PC-9 (cell line): ENCODE results near the gene INKA1. TPM values are rescaled to one million over a fixed set of nuclear protein-coding genes. Genes with fewer than 3 reads are reported as not detected.

Source experiments
- BruUV-seq: library from RNA; stranded (reverse); fragments of 400-500 nt; replicated peaks from 2 replicates; lab custom pipeline; 2021; lab: Mats Ljungman, UMichigan
- CTCF ChIA-PET: fragments of 300-600 bp; sonication (Branson Sonifier 250); formaldehyde crosslinking; loops from one replicate; lab custom pipeline; 2022; ENCODE audit warnings: antibody characterized with exemption; lab: Charles Lee
- POLR2A ChIA-PET: fragments of 300-600 bp; sonication (Branson Sonifier 250); formaldehyde crosslinking; loops from one replicate; lab custom pipeline; 2022; ENCODE audit warnings: antibody characterized with exemption; ENCODE audit not compliant: unreplicated experiment; lab: Charles Lee
- DNase-seq, 2 experiments: peaks; one replicate each; pipeline versions ENCODE4 v3.0.0 to v3.0.0-alpha.2; 2015 to 2022; ENCODE audit warnings: mixed read lengths in 1 of 2
- H2AFZ ChIP-seq: fragments of 200-600 bp; sonication (generic); 2 replicates; pipeline ENCODE4 v1.8.1; 2017; ENCODE audit warnings: antibody characterized with exemption
- H3F3A ChIP-seq: fragments of 200-600 bp; sonication (generic); 2 replicates; pipeline ENCODE4 v1.8.1; 2017; ENCODE audit warnings: antibody characterized with exemption, mild to moderate bottlenecking, low read depth; ENCODE audit not compliant: insufficient read depth
- H3K27ac ChIP-seq: fragments of 200-600 bp; sonication (generic); 2 replicates; pipeline ENCODE4 v1.6.1; 2016; ENCODE audit warnings: mixed run types
- H3K27me3 ChIP-seq: fragments of 200-600 bp; sonication (generic); 2 replicates; pipeline ENCODE4 v1.6.1; 2016; ENCODE audit warnings: low read depth, mixed run types; ENCODE audit not compliant: insufficient read depth
- H3K36me3 ChIP-seq: fragments of 200-600 bp; sonication (generic); 2 replicates; pipeline ENCODE4 v1.6.1; 2016; ENCODE audit warnings: low read depth, mixed run types
- H3K4me1 ChIP-seq: fragments of 200-600 bp; sonication (generic); replicated peaks from 2 replicates; pipeline ENCODE4 v1.6.1; 2016; ENCODE audit warnings: mixed run types; ENCODE audit not compliant: insufficient read depth
- H3K4me2 ChIP-seq: fragments of 200-600 bp; sonication (generic); 2 replicates; pipeline ENCODE4 v1.6.1; 2017; ENCODE audit warnings: mixed run types
- H3K4me3 ChIP-seq: fragments of 200-600 bp; sonication (generic); 2 replicates; pipeline ENCODE4 v1.6.1; 2016; ENCODE audit warnings: mixed run types
- H3K79me2 ChIP-seq: fragments of 200-600 bp; sonication (generic); 2 replicates; pipeline ENCODE4 v1.6.1; 2017; ENCODE audit warnings: low read depth, mixed run types
- H3K9me2 ChIP-seq: fragments of 200-600 bp; sonication (generic); 2 replicates; pipeline ENCODE4 v1.8.1; 2017; ENCODE audit warnings: mild to moderate bottlenecking; ENCODE audit not compliant: insufficient read depth
- H3K9me3 ChIP-seq: fragments of 200-600 bp; sonication (generic); 2 replicates; pipeline ENCODE4 v1.8.1; 2016; ENCODE audit warnings: low read depth; ENCODE audit not compliant: insufficient read depth
- H4K20me1 ChIP-seq: fragments of 200-600 bp; sonication (generic); 2 replicates; pipeline ENCODE4 v1.8.1; 2017; ENCODE audit not compliant: insufficient read depth
- CTCF ChIP-seq: fragments of 200-600 bp; sonication (generic); conservative IDR thresholded peaks from 2 replicates; pipeline ENCODE4 v1.6.1; 2017; ENCODE audit warnings: mixed run types, antibody characterized with exemption, mild to moderate bottlenecking, moderate library complexity
- EZH2 ChIP-seq: fragments of 200-600 bp; sonication (generic); IDR thresholded peaks from 2 replicates; pipeline ENCODE4 v1.8.0; 2017; ENCODE audit warnings: antibody characterized with exemption, low read depth
- intact Hi-C: fragments of 100-400 bp; cut with micrococcal nuclease; formaldehyde crosslinking; loops from one replicate; pipeline ENCODE4 v1.10.0; 2022; ENCODE audit not compliant: unreplicated experiment
- total RNA-seq: library from RNA; stranded (reverse); gene quantifications from 2 replicates; pipeline ENCODE4 v1.2.3, GENCODE V29; 2021

INKA1 gene
- total RNA-seq, 1 experiment from 2014 or later: not detected

DNA sequence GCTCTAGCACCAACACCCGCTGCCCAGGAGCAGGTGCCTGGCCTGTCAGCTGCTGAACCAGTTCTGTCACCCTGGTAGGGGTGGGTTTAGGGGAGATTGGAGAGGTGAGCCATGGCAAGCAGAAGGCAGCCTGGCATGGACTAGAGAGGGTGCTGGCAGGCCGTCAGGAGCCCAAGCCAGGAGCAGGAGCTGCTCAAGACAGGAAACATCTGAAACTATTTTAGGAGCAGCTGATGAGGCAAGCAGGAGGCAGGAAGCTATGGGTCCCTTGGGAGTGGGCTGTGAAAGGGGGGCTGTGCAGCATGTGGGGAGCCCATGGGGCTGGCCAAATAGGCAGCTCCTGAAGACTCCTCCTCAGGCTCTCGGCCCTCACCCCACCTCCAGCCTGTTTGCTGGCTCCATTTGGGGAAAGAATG is 2.3 kb downstream of the INKA1 start:
- H2AFZ ChIP-seq: no peak overlapping the region
- H3K79me2 ChIP-seq: no peaks in the 10 kb centered on the region
- BruUV-seq: no TSS peak
- no peak overlapping the region for H3K4me2 ChIP-seq
- DNase-seq: no peak
- POLR2A ChIA-PET: interaction anchor here (1.5 kb wide), 1 partner anchor 95 kb away, joined by 13 read pairs; no protein-coding TSS in a partner anchor
- no peak for TF ChIP-seq EZH2
- TF ChIP-seq CTCF: no peak
- no peak overlapping the region for H3K27ac ChIP-seq
- H4K20me1 ChIP-seq: no peaks in the 10 kb centered on the region; the same call in 1 of the 2 replicates
- intact Hi-C loops: no loop called here
- no peaks in the 10 kb centered on the region; the same call in 1 of the 2 replicates for H3F3A ChIP-seq
- H3K4me3 ChIP-seq: no peak overlapping the region
- peaks cover 9% of the 10 kb centered on the region for H3K27me3 ChIP-seq
- H3K4me1 ChIP-seq: no peaks in the 10 kb centered on the region
- no peaks in the 10 kb centered on the region for H3K9me2 ChIP-seq
- CTCF ChIA-PET: interaction anchor here (0.9 kb wide), 1 partner anchor 34 kb away, joined by 3 read pairs; no protein-coding TSS in a partner anchor
- H3K9me3 ChIP-seq: no peaks in the 10 kb centered on the region
- H3K36me3 ChIP-seq: no peaks in the 10 kb centered on the region

DNA sequence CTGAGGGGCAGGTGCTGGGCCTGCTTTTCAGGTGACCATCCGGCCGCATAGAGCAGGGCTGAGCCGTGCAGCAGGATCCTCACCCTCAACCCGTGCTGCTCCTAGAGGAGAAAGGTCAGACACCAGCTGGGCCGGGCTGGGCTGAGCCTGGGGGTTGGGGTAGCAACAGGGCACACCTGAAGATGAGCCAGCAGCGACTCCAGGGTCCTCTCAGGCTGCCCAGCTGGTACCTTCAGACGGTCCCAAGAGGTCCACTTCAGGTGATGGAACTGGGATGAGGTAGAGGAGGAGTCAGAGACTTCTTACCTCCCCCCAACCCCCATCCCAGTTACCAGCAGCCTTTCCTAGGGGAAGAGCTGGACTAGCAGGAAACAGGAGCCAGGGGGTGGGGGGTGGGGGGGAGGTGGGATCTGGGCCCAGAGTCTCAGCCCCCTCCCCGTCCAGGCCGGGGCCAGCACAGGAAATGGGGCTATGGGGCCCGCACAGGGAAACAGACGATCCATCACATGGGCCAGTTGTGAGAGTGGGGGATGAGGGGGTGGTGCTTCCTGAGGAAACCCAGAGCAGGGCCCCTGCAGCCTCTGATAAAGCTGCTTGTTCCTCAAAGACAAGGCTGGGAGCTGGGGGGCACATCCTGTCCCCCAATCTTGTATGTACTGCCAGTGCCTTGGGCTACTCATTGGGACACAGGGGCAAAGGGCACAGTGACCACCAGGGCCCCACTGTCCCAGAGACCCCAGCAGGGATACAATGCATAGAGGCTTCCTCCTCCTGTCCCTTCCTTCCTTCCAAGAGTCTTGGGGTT is 3.0 kb downstream of the INKA1 start:
- Histone ChIP-seq H3K36me3 (no peaks in the 10 kb centered on the region), H3K4me1 (no peaks in the 10 kb centered on the region), H3K9me2 (no peaks in the 10 kb centered on the region), H3K9me3 (no peaks in the 10 kb centered on the region), H2AFZ (no peak overlapping the region), H3K79me2 (no peaks in the 10 kb centered on the region), H4K20me1 (no peaks in the 10 kb centered on the region; the same call in 1 of the 2 replicates), H3K4me3 (no peak overlapping the region), H3K4me2 (no peak overlapping the region), H3K27me3 (peaks cover 9% of the 10 kb centered on the region), H3F3A (no peaks in the 10 kb centered on the region; the same call in 1 of the 2 replicates), H3K27ac (no peak overlapping the region)
- ChIA-PET CTCF (no interaction called here), POLR2A (interaction anchor here (1.5 kb wide), 1 partner anchor 94 kb away, joined by 13 read pairs; no protein-coding TSS in a partner anchor)
- TF ChIP-seq EZH2 (no peak), CTCF (no peak)
- no TSS peak for BruUV-seq
- intact Hi-C loops: no loop called here
- no peak for DNase-seq

DNA sequence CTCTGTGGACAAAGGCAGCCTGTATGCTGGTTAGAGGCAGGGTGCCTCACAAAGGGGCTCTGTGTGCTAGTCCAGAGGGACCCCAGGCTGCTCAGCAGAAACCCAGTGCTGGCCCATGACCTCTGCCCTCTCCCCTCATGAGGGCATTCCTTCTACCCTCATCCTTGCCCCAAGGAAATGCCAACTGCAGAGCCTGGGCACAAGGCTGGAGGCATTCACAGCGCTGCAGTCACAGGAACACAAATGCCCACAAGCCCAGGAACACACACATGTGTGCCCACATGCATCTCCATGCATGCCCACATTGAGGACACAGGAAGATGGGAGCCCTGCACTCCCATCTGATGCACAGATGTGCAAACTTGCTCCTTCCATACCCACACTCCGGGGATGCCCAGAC is 3.8 kb downstream of the INKA1 start:
- Histone ChIP-seq H3K27ac (no peak overlapping the region), H3K36me3 (no peaks in the 10 kb centered on the region), H3K4me1 (no peaks in the 10 kb centered on the region), H3K4me2 (no peak overlapping the region), H3F3A (no peaks in the 10 kb centered on the region; the same call in 1 of the 2 replicates), H3K9me3 (no peaks in the 10 kb centered on the region), H2AFZ (no peak overlapping the region), H3K79me2 (no peaks in the 10 kb centered on the region), H3K9me2 (no peaks in the 10 kb centered on the region), H3K4me3 (no peak overlapping the region), H4K20me1 (no peaks in the 10 kb centered on the region; the same call in 1 of the 2 replicates), H3K27me3 (peaks cover 9% of the 10 kb centered on the region)
- ChIA-PET CTCF (no interaction called here), POLR2A (no interaction called here)
- intact Hi-C loops: no loop called here
- TF ChIP-seq EZH2 (no peak), CTCF (no peak)
- no TSS peak for BruUV-seq
- no peak for DNase-seq
